ENCODE data around the gene PTBP1. TPM values are rescaled to one million over a fixed set of nuclear protein-coding genes. Genes with fewer than 3 reads are reported as not detected.
"Not testable (repeated sequence)": the region's sequence is repeated elsewhere in the genome, so short reads cannot be mapped to it uniquely, and the experiment has no call there.

PTBP1 gene
- total RNA-seq, 1 donor from 2014 or later, result 76.9 TPM

- DNase-seq (ENCODE audit: low spot score), result no peak
- intact Hi-C loops (cut with DNase I), result no loop called here
Observed at GRCh38 chr19:821231-821824, 24.1 kb downstream of the PTBP1 start.

DNA sequence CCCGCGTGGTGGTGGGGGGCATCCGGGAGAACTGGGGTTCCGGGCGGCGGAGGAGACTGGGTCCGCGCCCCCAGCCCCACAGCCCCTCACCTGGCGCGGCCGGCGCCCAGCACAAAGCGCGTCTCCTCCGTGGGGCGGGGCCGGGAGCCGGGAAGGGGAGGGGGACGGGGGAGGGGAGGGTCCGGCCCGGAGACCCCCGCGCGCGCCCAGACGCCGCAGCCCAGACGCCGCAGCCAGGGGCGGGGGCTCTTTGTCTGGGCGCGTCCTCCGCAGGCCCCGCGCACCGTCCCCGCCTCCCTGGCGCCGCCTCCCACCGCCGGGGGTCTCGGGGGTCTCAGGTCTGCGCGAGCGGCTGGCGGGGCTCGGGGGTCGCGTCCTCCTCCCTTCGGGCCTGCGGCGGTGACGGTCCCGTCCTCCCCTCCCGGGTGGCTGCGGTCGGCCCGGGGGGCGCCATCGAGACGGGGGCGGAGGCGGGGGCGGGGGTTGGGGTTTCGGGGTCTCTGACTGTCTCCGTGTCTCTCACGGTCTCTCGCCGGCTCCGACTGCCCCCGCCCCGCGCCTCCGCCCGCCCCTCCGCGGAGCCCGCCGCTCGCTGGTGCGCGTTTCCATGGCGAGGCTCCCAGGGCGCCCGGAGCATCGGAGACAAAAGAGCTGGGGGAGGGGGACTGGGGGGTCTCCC lies 24.7 kb downstream of the PTBP1 start, which contains the start of gene PLPPR3:
PLPPR3 (minus strand) TSS at position 131 of the 679 bp plus-strand sequence. CDS start 396 bp downstream, outside the sequence.
- no peak for DNase-seq (ENCODE audit: low spot score)
- intact Hi-C loops (cut with DNase I), result no loop called here

DNA sequence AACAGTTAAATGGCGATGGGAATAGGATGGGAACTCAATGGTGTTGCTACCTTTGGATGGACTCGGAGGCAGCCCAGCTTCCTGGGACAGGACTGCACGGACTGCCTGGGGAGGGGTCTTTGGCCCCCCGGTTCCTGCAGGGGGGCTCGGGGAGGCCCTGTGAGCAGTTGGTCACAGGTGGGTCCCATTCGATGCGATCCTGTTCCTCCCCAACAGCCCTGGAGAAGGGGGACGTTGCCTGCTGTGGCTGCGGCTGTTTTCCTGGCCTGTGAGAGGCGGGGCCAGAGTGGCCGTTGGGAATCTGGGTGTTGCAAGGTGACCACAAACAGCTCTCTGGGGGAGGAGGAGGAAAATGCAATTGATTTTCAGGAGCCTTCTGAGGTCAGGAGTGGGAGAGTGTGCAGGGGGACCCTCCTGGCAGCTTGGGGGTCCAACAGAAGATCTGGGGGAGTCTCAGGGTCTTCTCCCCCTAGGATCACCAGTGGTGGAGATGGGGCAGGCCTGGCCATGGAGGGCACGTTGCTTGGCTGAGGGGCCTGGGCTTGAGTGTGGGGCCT lies 26.4 kb downstream of the PTBP1 start:
- DNase-seq (ENCODE audit: low spot score), result no peak
- intact Hi-C loops (cut with DNase I), result no loop called here

DNA sequence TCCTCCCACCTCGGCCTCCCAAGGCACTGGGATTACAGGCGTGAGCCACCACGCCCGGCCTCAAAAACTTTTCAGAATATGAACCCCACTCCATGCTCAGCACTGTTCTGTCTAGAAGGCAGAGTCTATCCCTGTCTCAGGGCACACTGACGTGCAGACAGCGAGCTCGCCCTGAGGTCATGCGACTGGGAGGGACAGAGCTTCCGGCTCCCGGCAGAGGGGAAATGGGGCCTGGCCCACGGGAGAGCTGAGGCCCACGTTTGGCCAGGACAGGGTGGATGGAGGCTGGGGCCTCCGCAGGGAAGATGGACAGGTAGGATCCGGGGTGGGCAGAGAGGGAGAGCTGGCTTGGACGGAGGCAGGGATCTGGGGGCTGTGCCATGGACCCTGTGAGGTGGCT lies 27.6 kb downstream of the PTBP1 start:
- intact Hi-C loops (cut with DNase I), result no loop called here
- DNase-seq (ENCODE audit: low spot score), result no peak

GRCh38 chr19:825897-826644 lies 28.8 kb downstream of the PTBP1 start:
- intact Hi-C loops (cut with DNase I), result no loop called here
- DNase-seq (ENCODE audit: low spot score), result no peak

DNA sequence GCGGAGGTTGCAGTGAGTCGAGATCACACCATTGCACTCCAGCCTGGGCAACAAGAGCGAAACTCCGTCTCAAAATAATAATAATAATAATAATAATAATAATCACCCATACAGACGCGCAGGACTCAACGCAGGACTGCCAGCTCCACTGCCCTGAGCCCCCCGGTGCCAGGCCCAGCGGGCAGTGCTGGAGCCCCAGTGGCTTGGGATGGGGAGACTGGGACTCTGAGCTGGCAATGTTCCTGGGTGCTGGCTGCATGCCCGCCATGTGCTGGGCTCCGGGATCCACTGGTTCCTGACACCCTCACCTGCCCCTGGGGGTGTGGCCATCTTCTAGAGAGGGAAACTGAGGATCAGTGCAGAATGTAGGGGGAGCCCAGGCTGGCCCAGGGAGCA lies 30.1 kb downstream of the PTBP1 start:
- no peak for DNase-seq (ENCODE audit: low spot score)
- intact Hi-C loops (cut with DNase I), result no loop called here

- intact Hi-C loops (cut with DNase I), result no loop called here
Observed at GRCh38 chr19:827710-828321, 30.6 kb downstream of the PTBP1 start, which contains the start of gene AZU1. TSS of gene AZU1 (plus strand) at chr19:827837. CDS start at chr19:827847, 10 bp downstream.

DNA sequence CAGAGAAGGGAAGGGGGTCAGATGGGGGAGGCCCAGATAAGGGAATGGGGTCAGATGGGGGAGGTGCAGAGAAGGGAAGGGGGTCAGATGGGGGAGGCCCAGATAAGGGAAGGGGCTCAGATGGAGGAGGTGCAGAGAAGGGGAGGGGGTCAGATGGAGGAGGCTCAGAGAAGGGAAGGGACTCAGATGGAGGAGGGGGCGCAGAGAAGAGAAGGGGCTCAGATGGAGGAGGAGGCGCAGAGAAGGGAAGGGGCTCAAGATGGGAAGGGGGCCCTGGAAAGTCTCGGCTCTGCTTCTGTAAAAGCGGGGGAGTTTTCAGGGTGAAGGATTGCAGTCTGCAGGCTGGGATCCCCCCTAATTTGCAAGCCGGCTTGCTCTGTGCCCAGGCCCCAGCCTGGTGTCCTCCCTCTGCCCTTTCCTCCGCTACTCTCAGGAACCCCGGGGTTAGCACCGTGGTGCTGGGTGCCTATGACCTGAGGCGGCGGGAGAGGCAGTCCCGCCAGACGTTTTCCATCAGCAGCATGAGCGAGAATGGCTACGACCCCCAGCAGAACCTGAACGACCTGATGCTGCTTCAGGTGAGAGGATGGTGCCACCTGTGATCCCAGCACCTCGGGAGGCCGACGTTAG lies 32.0 kb downstream of the PTBP1 start:
- intact Hi-C loops (cut with DNase I), result no loop called here
- DNase-seq (ENCODE audit: low spot score), result no peak

More at GRCh38 chr19:827710-828321, 30.6 kb downstream of the PTBP1 start, which contains the start of gene AZU1:
- no peak for DNase-seq (ENCODE audit: low spot score)

DNA sequence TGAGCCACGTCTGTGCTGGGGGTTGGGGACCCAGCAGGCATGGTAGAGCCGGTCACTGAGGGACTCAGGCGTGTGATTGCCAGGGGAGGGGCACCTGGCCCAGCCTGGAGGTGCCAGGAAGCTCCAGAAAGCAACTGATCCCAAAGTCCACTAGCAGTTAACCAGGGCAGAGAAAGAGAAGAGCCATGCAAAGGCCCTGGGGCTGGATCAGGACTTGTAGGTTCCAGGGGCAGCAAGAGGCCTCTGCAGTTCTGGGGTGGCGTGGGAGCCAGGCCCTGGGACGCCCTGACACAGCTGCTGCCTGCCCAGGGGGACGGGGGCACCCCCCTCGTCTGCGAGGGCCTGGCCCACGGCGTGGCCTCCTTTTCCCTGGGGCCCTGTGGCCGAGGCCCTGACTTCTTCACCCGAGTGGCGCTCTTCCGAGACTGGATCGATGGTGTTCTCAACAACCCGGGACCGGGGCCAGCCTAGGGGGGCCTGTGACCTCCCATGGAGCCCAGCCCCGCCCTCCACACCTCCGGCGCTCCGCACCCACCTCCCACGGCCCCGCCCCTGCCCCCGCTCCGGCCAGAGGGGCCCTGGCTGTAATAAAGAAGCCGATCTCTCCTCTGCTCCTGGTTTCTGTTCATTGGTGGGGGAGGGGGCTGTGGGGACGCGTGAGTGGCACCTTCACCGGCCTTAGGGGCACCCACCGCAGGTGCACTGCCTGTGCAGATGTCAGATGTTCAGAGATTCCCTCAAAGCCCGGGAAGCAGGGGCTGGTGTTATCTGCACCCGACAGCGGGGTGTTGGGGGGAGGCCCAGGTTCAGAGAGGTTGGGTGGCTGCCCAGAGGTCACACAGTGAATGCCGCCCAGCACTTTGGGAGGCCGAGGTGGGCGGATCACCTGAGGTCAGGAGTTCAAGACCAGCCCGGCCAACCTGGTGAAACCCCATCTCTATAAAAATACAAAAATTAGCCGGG lies 34.4 kb downstream of the PTBP1 start:
- no peak for DNase-seq (ENCODE audit: low spot score)
- intact Hi-C loops (cut with DNase I), result no loop called here

GRCh38 chr19:834216-834615 lies 37.0 kb downstream of the PTBP1 start:
- intact Hi-C loops (cut with DNase I), result no loop called here

GRCh38 chr19:835210-835810 lies 38.1 kb downstream of the PTBP1 start:
- intact Hi-C loops (cut with DNase I), result no loop called here
- DNase-seq (ENCODE audit: low spot score), result no peak

More at GRCh38 chr19:834216-834615, 37.0 kb downstream of the PTBP1 start:
- no peak for DNase-seq (ENCODE audit: low spot score)

GRCh38 chr19:840519-841206 lies 43.4 kb downstream of the PTBP1 start, which contains the start of gene PRTN3:
TSS of gene PRTN3 (plus strand) at chr19:840999. CDS start at chr19:841009, 10 bp downstream.
- no peak for DNase-seq (ENCODE audit: low spot score)

DNA sequence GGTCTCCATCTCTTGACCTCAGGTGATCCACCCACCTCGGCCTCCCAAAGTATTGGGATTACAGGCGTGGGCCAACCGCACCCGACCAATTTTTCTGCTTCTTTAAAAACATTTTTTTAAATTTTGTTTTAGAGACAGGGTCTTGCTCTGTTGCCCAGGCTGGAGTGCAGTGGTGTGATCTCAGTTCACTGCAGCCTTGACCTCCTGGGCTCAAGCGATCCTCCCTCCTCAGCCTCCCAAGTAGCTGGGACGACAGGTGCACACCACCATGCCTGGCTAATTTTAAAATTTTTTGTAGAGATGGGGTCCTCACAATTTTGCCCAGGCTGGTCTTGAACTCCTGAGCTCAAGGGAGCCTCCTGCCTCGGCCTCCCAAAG lies 45.5 kb downstream of the PTBP1 start:
- DNase-seq (ENCODE audit: low spot score); intact Hi-C loops (cut with DNase I): not testable (repeated sequence)

More at GRCh38 chr19:840519-841206, 43.4 kb downstream of the PTBP1 start, which contains the start of gene PRTN3:
- intact Hi-C loops (cut with DNase I), result no loop called here

- intact Hi-C loops (cut with DNase I), result no loop called here
- DNase-seq (ENCODE audit: low spot score), result no peak
Observed at GRCh38 chr19:843180-843835, 46.1 kb downstream of the PTBP1 start.

- intact Hi-C loops (cut with DNase I), result no loop called here
- no peak for DNase-seq (ENCODE audit: low spot score)
Observed at GRCh38 chr19:843836-844545, 46.7 kb downstream of the PTBP1 start.

- intact Hi-C loops (cut with DNase I), result no loop called here
- no peak for DNase-seq (ENCODE audit: low spot score)
Observed at GRCh38 chr19:844546-844971, 47.3 kb downstream of the PTBP1 start.

All from cardiac septum (tissue), 1 donor.